PC-3 (cell line): Measurements from ENCODE around the gene FAM171A1. TPM values are rescaled to one million over a fixed set of nuclear protein-coding genes. Genes with fewer than 3 reads are reported as not detected.

Source experiments
- ATAC-seq: fragments of 200-7000 bp; cut with Tn5 transposase; 2 replicates; pipeline ENCODE4 v1.9.1; 2020; ENCODE audit warnings: mild to moderate bottlenecking, moderate library complexity
- BruUV-seq: library from RNA; stranded (reverse); fragments of 400-500 nt; replicated peaks from 2 replicates; lab custom pipeline; 2021; lab: Mats Ljungman, UMichigan
- CTCF ChIA-PET: fragments of 300-600 bp; sonication (Branson Sonifier 250); formaldehyde crosslinking; loops from one replicate; lab custom pipeline; 2022; ENCODE audit warnings: antibody characterized with exemption; lab: Charles Lee
- POLR2A ChIA-PET: fragments of 300-600 bp; sonication (Branson Sonifier 250); formaldehyde crosslinking; loops from one replicate; lab custom pipeline; 2022; ENCODE audit warnings: antibody characterized with exemption; ENCODE audit not compliant: unreplicated experiment; lab: Charles Lee
- DNase-seq: peaks from one replicate; pipeline ENCODE4 v3.0.0-alpha.2; 2015
- H2AFZ ChIP-seq: fragments of 300-600 bp; sonication (generic); 2 replicates; pipeline ENCODE4 v1.6.0; 2016; ENCODE audit warnings: antibody characterized with exemption, low read length
- H3F3A ChIP-seq: fragments of 300-600 bp; sonication (generic); one replicate; pipeline ENCODE4 v1.6.0; 2017; ENCODE audit warnings: antibody characterized with exemption, low read length, control low read depth, mild to moderate bottlenecking; ENCODE audit not compliant: unreplicated experiment
- H3K27ac ChIP-seq: fragments of 300-600 bp; sonication (generic); 2 replicates; pipeline ENCODE4 v1.5.1; 2016; ENCODE audit warnings: mild to moderate bottlenecking, low read length
- H3K27me3 ChIP-seq: fragments of 300-600 bp; sonication (generic); 2 replicates; pipeline ENCODE4 v1.6.1; 2016; ENCODE audit warnings: low read length, mixed read lengths
- H3K36me3 ChIP-seq: fragments of 300-600 bp; sonication (generic); 2 replicates; pipeline ENCODE4 v1.6.1; 2016; ENCODE audit warnings: low read depth, mixed run types, low read length, mixed read lengths
- H3K4me1 ChIP-seq: fragments of 300-600 bp; sonication (generic); 2 replicates; pipeline ENCODE4 v1.5.1; 2016; ENCODE audit warnings: low read length; ENCODE audit not compliant: insufficient read depth
- H3K4me2 ChIP-seq: fragments of 300-600 bp; sonication (generic); 2 replicates; pipeline ENCODE4 v1.6.0; 2016; ENCODE audit warnings: low read length
- H3K4me3 ChIP-seq: fragments of 300-600 bp; sonication (generic); 2 replicates; pipeline ENCODE4 v1.5.1; 2016; ENCODE audit warnings: mild to moderate bottlenecking, low read length, mixed read lengths
- H3K79me2 ChIP-seq: fragments of 300-600 bp; sonication (generic); 2 replicates; pipeline ENCODE4 v1.6.1; 2017; ENCODE audit warnings: low read length, mixed read lengths
- H3K9ac ChIP-seq: fragments of 300-600 bp; sonication (generic); 2 replicates; pipeline ENCODE4 v1.6.0; 2016; ENCODE audit warnings: mild to moderate bottlenecking, low read length
- H3K9me2 ChIP-seq: fragments of 300-600 bp; sonication (generic); replicated peaks from 2 replicates; pipeline ENCODE4 v1.6.1; 2016; ENCODE audit warnings: mixed run types, low read length, mixed read lengths
- H3K9me3 ChIP-seq: fragments of 300-600 bp; sonication (generic); 2 replicates; pipeline ENCODE4 v1.6.1; 2016; ENCODE audit warnings: low read length, mixed read lengths
- H4K20me1 ChIP-seq: fragments of 300-600 bp; sonication (generic); 2 replicates; pipeline ENCODE4 v1.6.1; 2016; ENCODE audit warnings: low read length, mixed read lengths
- CTCF ChIP-seq: fragments of 300-600 bp; sonication (generic); conservative IDR thresholded peaks from 2 replicates; pipeline ENCODE4 v1.5.1; 2017; ENCODE audit warnings: antibody characterized with exemption, low read depth, mild to moderate bottlenecking, low read length
- EZH2 ChIP-seq: fragments of 300-600 bp; sonication (generic); IDR thresholded peaks from one replicate; pipeline ENCODE4 v1.6.1; 2017; ENCODE audit warnings: antibody characterized with exemption, mild to moderate bottlenecking, low read length; ENCODE audit not compliant: unreplicated experiment
- EZH2phosphoT487 ChIP-seq: fragments of 300-600 bp; sonication (generic); IDR thresholded peaks from 2 replicates; pipeline ENCODE4 v1.6.1; 2018; ENCODE audit warnings: mild to moderate bottlenecking, antibody characterized with exemption, low read length, borderline replicate concordance
- intact Hi-C: fragments of 100-400 bp; cut with micrococcal nuclease; formaldehyde crosslinking; loops from 2 replicates; pipeline ENCODE4 v1.9.0; 2023
- total RNA-seq: library from RNA; depleted of rRNA; stranded (reverse); fragments of >200 nt; gene quantifications from 2 replicates; pipeline ENCODE4 v1.2.3, GENCODE V29; 2014

The FAM171A1 gene
- total RNA-seq, 1 experiment from 2014 or later: 10.4 TPM

- ChIA-PET CTCF (no interaction called here), POLR2A (no interaction called here)
- TF ChIP-seq CTCF (no peak), EZH2 (no peak), EZH2phosphoT487 (no peak)
Measured at GRCh38 chr10:15267496-15267895, 103.6 kb downstream of the FAM171A1 start.

GRCh38 chr10:15266117-15266516 is 105.0 kb downstream of the FAM171A1 start:
- H3K9me2 ChIP-seq: no peaks in the 10 kb centered on the region
- DNase-seq (no peak), ATAC-seq (no peak)
- H3K4me2 ChIP-seq: no peak overlapping the region
- no peaks in the 10 kb centered on the region for H3K79me2 ChIP-seq
- no peak overlapping the region for H3K9ac ChIP-seq
- intact Hi-C loops: no loop called here
- BruUV-seq: no TSS peak
- H3K27me3 ChIP-seq: no peaks in the 10 kb centered on the region
- H3K36me3 ChIP-seq: no peaks in the 10 kb centered on the region
- no peaks in the 10 kb centered on the region for H3F3A ChIP-seq
- CTCF ChIA-PET: no interaction called here
- no peak overlapping the region for H3K27ac ChIP-seq
- TF ChIP-seq CTCF (no peak), EZH2 (no peak), EZH2phosphoT487 (no peak)
- no peaks in the 10 kb centered on the region for H3K4me1 ChIP-seq
- no peak overlapping the region for H2AFZ ChIP-seq
- no peaks in the 10 kb centered on the region for H3K9me3 ChIP-seq
- POLR2A ChIA-PET: no interaction called here
- no peaks in the 10 kb centered on the region for H4K20me1 ChIP-seq
- no peak overlapping the region for H3K4me3 ChIP-seq

More at GRCh38 chr10:15267496-15267895, 103.6 kb downstream of the FAM171A1 start:
- H4K20me1 ChIP-seq: no peaks in the 10 kb centered on the region
- intact Hi-C loops: no loop called here
- H3K9me2 ChIP-seq: no peaks in the 10 kb centered on the region
- no peaks in the 10 kb centered on the region for H3K4me1 ChIP-seq
- BruUV-seq: no TSS peak
- H2AFZ ChIP-seq: no peak overlapping the region
- DNase-seq: no peak
- no peaks in the 10 kb centered on the region for H3K9me3 ChIP-seq
- no peaks in the 10 kb centered on the region for H3K36me3 ChIP-seq
- no peak overlapping the region for H3K4me2 ChIP-seq
- H3K79me2 ChIP-seq: no peaks in the 10 kb centered on the region
- H3F3A ChIP-seq: no peaks in the 10 kb centered on the region
- H3K9ac ChIP-seq: no peak overlapping the region
- ATAC-seq: no peak
- no peak overlapping the region for H3K27ac ChIP-seq
- H3K4me3 ChIP-seq: no peak overlapping the region
- no peaks in the 10 kb centered on the region for H3K27me3 ChIP-seq

- BruUV-seq: no TSS peak
- DNase-seq: no peak
- H4K20me1 ChIP-seq: no peaks in the 10 kb centered on the region
- ATAC-seq: no peak
- no peaks in the 10 kb centered on the region for H3K4me1 ChIP-seq
- H3F3A ChIP-seq: no peaks in the 10 kb centered on the region
- no peaks in the 10 kb centered on the region for H3K27me3 ChIP-seq
- no peak overlapping the region for H2AFZ ChIP-seq
- CTCF ChIA-PET: no interaction called here
- H3K9ac ChIP-seq: no peak overlapping the region
- H3K27ac ChIP-seq: no peak overlapping the region
- no peak for TF ChIP-seq CTCF
- no peak for TF ChIP-seq EZH2phosphoT487
- TF ChIP-seq EZH2: no peak
- H3K79me2 ChIP-seq: no peaks in the 10 kb centered on the region
- no peaks in the 10 kb centered on the region for H3K36me3 ChIP-seq
- H3K9me3 ChIP-seq: no peaks in the 10 kb centered on the region
- H3K9me2 ChIP-seq: no peaks in the 10 kb centered on the region
- no peak overlapping the region for H3K4me2 ChIP-seq
- POLR2A ChIA-PET: no interaction called here
- H3K4me3 ChIP-seq: no peak overlapping the region
- intact Hi-C loops: no loop called here
Measured at GRCh38 chr10:15265558-15265957, 105.5 kb downstream of the FAM171A1 start.
